D721Med (cell line): ENCODE data around the gene COBL.

Experiments used
- DNase-seq: peaks from one replicate; pipeline ENCODE4 v3.0.0; 2011; ENCODE audit warnings: low spot score; ENCODE audit not compliant: insufficient read length
- FAIRE-seq: peaks from 2 replicates; lab custom pipeline; 2011; peaks lifted over from hg19 to GRCh38; lab: Jason Lieb, UNC
- TF ChIP-seq, protein P1 (sequence below): IDR thresholded peaks from 2 replicates; pipeline ENCODE4 v1.5.1; 2012; ENCODE audit warnings: mild to moderate bottlenecking, control low read depth; ENCODE audit not compliant: insufficient read depth; ENCODE audit errors: missing control alignments

The COBL gene

DNA sequence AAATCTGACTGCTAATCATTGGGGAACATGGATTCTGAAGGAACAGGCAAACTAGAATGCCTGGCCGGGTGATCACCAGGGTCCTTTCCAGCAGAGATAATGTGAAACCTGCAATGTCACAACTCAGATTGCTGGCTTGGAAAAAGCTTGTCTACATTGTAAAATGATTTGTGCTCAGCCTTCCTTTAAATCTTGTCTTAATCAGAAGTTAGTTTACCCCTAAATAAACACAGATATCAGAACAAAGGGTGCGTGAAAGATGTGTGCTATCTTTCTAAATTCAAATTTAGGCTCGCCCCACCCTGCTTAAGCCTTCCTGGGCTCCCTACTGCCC, 26.3 kb downstream of the COBL start:
- TF ChIP-seq, protein P1, sequence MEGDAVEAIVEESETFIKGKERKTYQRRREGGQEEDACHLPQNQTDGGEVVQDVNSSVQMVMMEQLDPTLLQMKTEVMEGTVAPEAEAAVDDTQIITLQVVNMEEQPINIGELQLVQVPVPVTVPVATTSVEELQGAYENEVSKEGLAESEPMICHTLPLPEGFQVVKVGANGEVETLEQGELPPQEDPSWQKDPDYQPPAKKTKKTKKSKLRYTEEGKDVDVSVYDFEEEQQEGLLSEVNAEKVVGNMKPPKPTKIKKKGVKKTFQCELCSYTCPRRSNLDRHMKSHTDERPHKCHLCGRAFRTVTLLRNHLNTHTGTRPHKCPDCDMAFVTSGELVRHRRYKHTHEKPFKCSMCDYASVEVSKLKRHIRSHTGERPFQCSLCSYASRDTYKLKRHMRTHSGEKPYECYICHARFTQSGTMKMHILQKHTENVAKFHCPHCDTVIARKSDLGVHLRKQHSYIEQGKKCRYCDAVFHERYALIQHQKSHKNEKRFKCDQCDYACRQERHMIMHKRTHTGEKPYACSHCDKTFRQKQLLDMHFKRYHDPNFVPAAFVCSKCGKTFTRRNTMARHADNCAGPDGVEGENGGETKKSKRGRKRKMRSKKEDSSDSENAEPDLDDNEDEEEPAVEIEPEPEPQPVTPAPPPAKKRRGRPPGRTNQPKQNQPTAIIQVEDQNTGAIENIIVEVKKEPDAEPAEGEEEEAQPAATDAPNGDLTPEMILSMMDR = no peak
- no peak for FAIRE-seq
- DNase-seq = no peak

GRCh38 chr7:51289623-51290303, 26.8 kb downstream of the COBL start:
- no peak for DNase-seq
- TF ChIP-seq, protein P1 = no peak
- peak; percentile 55 for FAIRE-seq

- no peak for DNase-seq
- peak; percentile 44 for FAIRE-seq
- TF ChIP-seq, protein P1 = no peak
Observed at GRCh38 chr7:51288896-51289622, 27.6 kb downstream of the COBL start.

GRCh38 chr7:51286401-51286800, 30.2 kb downstream of the COBL start:
- DNase-seq = no peak
- TF ChIP-seq, protein P1 = no peak
- FAIRE-seq = peak; percentile 51

- TF ChIP-seq, protein P1 = no peak
- no peak for FAIRE-seq
- no peak for DNase-seq
Observed at GRCh38 chr7:51280156-51280555, 36.5 kb downstream of the COBL start.

- FAIRE-seq (peak; percentile 48), DNase-seq (no peak)
- TF ChIP-seq, protein P1 = no peak
Observed at GRCh38 chr7:51279391-51280023, 37.1 kb downstream of the COBL start.
